Keratinocyte (primary cell): Measurements from ENCODE around the gene CCT6B.

Experiments
- EZH2 ChIP-seq: IDR thresholded peaks from one replicate; pipeline ENCODE4 v1.6.1; 2012; ENCODE audit warnings: inconsistent platforms, mild to moderate bottlenecking, low read length, moderate library complexity
- TF ChIP-seq, protein P1 (sequence below), 3 experiments: IDR thresholded peaks in 1 of 3; conservative IDR thresholded peaks in 1 of 3; optimal IDR thresholded peaks in 1 of 3; 2 replicates in 2 of 3; 3 replicates in 1 of 3; pipeline versions ENCODE3 to v1.5.1; 2011; ENCODE audit warnings: low read length in 3 of 3, mild to moderate bottlenecking in 3 of 3, moderate library complexity in 2 of 3, control low read depth in 1 of 3, inconsistent platforms in 1 of 3; ENCODE audit not compliant: insufficient read depth in 2 of 3; ENCODE audit errors: extremely low read depth in 1 of 3

DNA sequence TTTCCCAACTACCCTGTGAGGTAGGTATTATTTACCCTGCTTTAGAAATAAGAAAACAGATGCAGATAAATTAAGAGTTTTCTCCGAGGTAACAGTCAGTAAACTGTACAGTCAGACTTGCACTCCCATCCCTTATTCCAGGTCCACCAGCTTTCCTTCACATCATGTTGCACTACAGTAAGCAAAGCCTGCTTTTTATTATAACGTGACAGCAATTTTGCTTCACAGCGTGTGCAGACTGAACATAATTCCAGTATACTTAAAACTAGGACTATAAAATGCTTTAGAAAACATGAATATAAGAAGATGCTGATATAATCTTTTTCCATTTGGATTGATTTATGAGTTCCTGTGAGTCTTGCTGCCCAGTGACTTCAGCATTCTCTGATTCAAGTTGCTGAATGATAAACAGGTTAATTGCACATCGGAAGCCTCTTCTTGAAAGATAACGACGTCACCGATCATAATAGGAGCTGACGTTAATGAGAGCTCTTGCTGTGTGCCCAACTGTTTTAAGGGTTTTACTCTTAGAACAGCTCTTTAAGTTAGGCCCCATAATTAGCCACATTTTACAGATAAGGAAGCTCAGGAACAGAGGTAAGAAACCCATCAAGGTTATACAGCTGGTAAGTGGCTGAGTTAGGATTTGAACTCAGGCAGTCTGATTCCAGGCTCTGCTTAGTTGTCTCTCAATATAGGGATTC lies 20.4 kb upstream of the CCT6B start:
- TF ChIP-seq, protein P1, sequence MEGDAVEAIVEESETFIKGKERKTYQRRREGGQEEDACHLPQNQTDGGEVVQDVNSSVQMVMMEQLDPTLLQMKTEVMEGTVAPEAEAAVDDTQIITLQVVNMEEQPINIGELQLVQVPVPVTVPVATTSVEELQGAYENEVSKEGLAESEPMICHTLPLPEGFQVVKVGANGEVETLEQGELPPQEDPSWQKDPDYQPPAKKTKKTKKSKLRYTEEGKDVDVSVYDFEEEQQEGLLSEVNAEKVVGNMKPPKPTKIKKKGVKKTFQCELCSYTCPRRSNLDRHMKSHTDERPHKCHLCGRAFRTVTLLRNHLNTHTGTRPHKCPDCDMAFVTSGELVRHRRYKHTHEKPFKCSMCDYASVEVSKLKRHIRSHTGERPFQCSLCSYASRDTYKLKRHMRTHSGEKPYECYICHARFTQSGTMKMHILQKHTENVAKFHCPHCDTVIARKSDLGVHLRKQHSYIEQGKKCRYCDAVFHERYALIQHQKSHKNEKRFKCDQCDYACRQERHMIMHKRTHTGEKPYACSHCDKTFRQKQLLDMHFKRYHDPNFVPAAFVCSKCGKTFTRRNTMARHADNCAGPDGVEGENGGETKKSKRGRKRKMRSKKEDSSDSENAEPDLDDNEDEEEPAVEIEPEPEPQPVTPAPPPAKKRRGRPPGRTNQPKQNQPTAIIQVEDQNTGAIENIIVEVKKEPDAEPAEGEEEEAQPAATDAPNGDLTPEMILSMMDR (optimal IDR thresholded peaks at IDR 0.05 in 1 of 3, IDR thresholded peaks at IDR 0.05 in 1 of 3, conservative IDR thresholded peaks at IDR 0.05 in 1 of 3; ENCODE audit: extremely low read depth in 1 of 3, insufficient read depth in 2 of 3, low read length in 3 of 3) = no peak
- TF ChIP-seq EZH2 = no peak
